Activated CD4-positive, alpha-beta memory T cell treated with anti-CD3 and anti-CD28 coated beads for 36 hours (primary cell): Measurements from ENCODE around the gene LAMA5. TPM values are rescaled to one million over a fixed set of nuclear protein-coding genes. Genes with fewer than 3 reads are reported as not detected.

ENCODE experiments used
- CTCF ChIA-PET: fragments of 350-600 bp; sonication (Branson Sonifier 250); formaldehyde crosslinking; loops from one replicate; lab custom pipeline; 2021; ENCODE audit warnings: antibody characterized with exemption, inconsistent platforms; lab: Charles Lee
- POLR2A ChIA-PET: fragments of 350-600 bp; sonication (Branson Sonifier 250); formaldehyde crosslinking; loops from one replicate; lab custom pipeline; 2021; ENCODE audit warnings: antibody characterized with exemption; lab: Charles Lee
- DNase-seq: peaks from one replicate; pipeline ENCODE4 v3.0.0-alpha.2; 2020
- H3K27ac Mint-ChIP-seq: one replicate; pipeline ENCODE4 v1.8.0; 2021; ENCODE audit warnings: mixed read lengths
- H3K27me3 Mint-ChIP-seq: one replicate; pipeline ENCODE4 v1.8.0; 2021; ENCODE audit warnings: mixed read lengths
- H3K36me3 Mint-ChIP-seq: one replicate; pipeline ENCODE4 v1.8.0; 2021; ENCODE audit warnings: mixed read lengths
- H3K4me1 Mint-ChIP-seq: one replicate; pipeline ENCODE4 v1.8.0; 2021; ENCODE audit warnings: low read depth, mixed read lengths
- H3K4me3 Mint-ChIP-seq: one replicate; pipeline ENCODE4 v1.8.0; 2021; ENCODE audit warnings: mild to moderate bottlenecking, mixed read lengths
- H3K9me3 Mint-ChIP-seq: one replicate; pipeline ENCODE4 v1.8.0; 2021; ENCODE audit warnings: mixed read lengths
- intact Hi-C: fragments of 100-400 bp; cut with micrococcal nuclease; formaldehyde crosslinking; loops from one replicate; pipeline ENCODE4 v1.15.1; 2023
- total RNA-seq, 2 experiments: library from RNA; stranded (reverse); gene quantifications; one replicate each; pipeline ENCODE4 v1.2.3, GENCODE V29; 2021

LAMA5 gene
- total RNA-seq, 2 experiments from 2014 or later, result 0.78 to 1.1 TPM

- Mint-ChIP-seq H3K4me3 (no peak overlapping the region), H3K36me3 (no peaks in the 10 kb centered on the region), H3K27me3 (peaks cover 7% of the 10 kb centered on the region), H3K4me1 (no peaks in the 10 kb centered on the region), H3K9me3 (no peaks in the 10 kb centered on the region), H3K27ac (no peak overlapping the region)
- intact Hi-C loops, result no loop called here
- ChIA-PET CTCF (no interaction called here), POLR2A (no interaction called here)
- DNase-seq, result no peak
These were observed 8.7 kb downstream of the LAMA5 start for GRCh38 chr20:62358171-62359042.

- Mint-ChIP-seq H3K9me3 (no peaks in the 10 kb centered on the region), H3K36me3 (no peaks in the 10 kb centered on the region), H3K27ac (no peak overlapping the region), H3K4me3 (no peak overlapping the region), H3K27me3 (peaks cover 6% of the 10 kb centered on the region), H3K4me1 (no peaks in the 10 kb centered on the region)
- DNase-seq, result no peak
- CTCF ChIA-PET, result no interaction called here
- POLR2A ChIA-PET, result no interaction called here
- intact Hi-C loops, result no loop called here
These were observed 9.4 kb downstream of the LAMA5 start for GRCh38 chr20:62357681-62358080.

- intact Hi-C loops, result no loop called here
- DNase-seq, result no peak
- no peak overlapping the region for H3K27ac Mint-ChIP-seq
- H3K4me1 Mint-ChIP-seq, result no peaks in the 10 kb centered on the region
- H3K9me3 Mint-ChIP-seq, result no peaks in the 10 kb centered on the region
- CTCF ChIA-PET, result no interaction called here
- no peaks in the 10 kb centered on the region for H3K36me3 Mint-ChIP-seq
- POLR2A ChIA-PET, result no interaction called here
- no peak overlapping the region for H3K4me3 Mint-ChIP-seq
- peaks cover 3% of the 10 kb centered on the region for H3K27me3 Mint-ChIP-seq
These were observed 9.9 kb downstream of the LAMA5 start for GRCh38 chr20:62357187-62357667.

GRCh38 chr20:62356589-62357186 is 10.4 kb downstream of the LAMA5 start:
- Mint-ChIP-seq H3K9me3 (no peaks in the 10 kb centered on the region), H3K27ac (no peak overlapping the region), H3K4me1 (no peaks in the 10 kb centered on the region), H3K36me3 (no peaks in the 10 kb centered on the region), H3K4me3 (no peak overlapping the region), H3K27me3 (peaks cover 3% of the 10 kb centered on the region)
- ChIA-PET POLR2A (no interaction called here), CTCF (no interaction called here)
- intact Hi-C loops, result no loop called here
- DNase-seq, result no peak

- no peak overlapping the region for H3K27ac Mint-ChIP-seq
- ChIA-PET POLR2A (no interaction called here), CTCF (no interaction called here)
- intact Hi-C loops, result no loop called here
- no peaks in the 10 kb centered on the region for H3K9me3 Mint-ChIP-seq
- no peaks in the 10 kb centered on the region for H3K36me3 Mint-ChIP-seq
- H3K4me1 Mint-ChIP-seq, result no peaks in the 10 kb centered on the region
- no peak overlapping the region for H3K4me3 Mint-ChIP-seq
- DNase-seq, result no peak
- peaks cover 3% of the 10 kb centered on the region for H3K27me3 Mint-ChIP-seq
These were observed 11.1 kb downstream of the LAMA5 start for GRCh38 chr20:62355878-62356588.

GRCh38 chr20:62355516-62355877 is 11.6 kb downstream of the LAMA5 start:
- intact Hi-C loops, result no loop called here
- peaks cover 3% of the 10 kb centered on the region for H3K27me3 Mint-ChIP-seq
- POLR2A ChIA-PET, result no interaction called here
- CTCF ChIA-PET, result no interaction called here
- no peak for DNase-seq
- no peak overlapping the region for H3K27ac Mint-ChIP-seq
- no peaks in the 10 kb centered on the region for H3K9me3 Mint-ChIP-seq
- no peaks in the 10 kb centered on the region for H3K4me1 Mint-ChIP-seq
- H3K4me3 Mint-ChIP-seq, result no peak overlapping the region
- H3K36me3 Mint-ChIP-seq, result no peaks in the 10 kb centered on the region

GRCh38 chr20:62354811-62355341 is 12.2 kb downstream of the LAMA5 start:
- H3K9me3 Mint-ChIP-seq, result no peaks in the 10 kb centered on the region
- peaks cover 3% of the 10 kb centered on the region for H3K27me3 Mint-ChIP-seq
- H3K4me1 Mint-ChIP-seq, result no peaks in the 10 kb centered on the region
- intact Hi-C loops, result no loop called here
- ChIA-PET CTCF (no interaction called here), POLR2A (no interaction called here)
- H3K36me3 Mint-ChIP-seq, result no peaks in the 10 kb centered on the region
- no peak overlapping the region for H3K4me3 Mint-ChIP-seq
- no peak for DNase-seq
- H3K27ac Mint-ChIP-seq, result no peak overlapping the region

GRCh38 chr20:62354031-62354808 is 12.9 kb downstream of the LAMA5 start:
- peaks cover 2% of the 10 kb centered on the region for H3K9me3 Mint-ChIP-seq
- peaks cover 3% of the 10 kb centered on the region for H3K27me3 Mint-ChIP-seq
- no peak overlapping the region for H3K4me3 Mint-ChIP-seq
- CTCF ChIA-PET, result no interaction called here
- no peak for DNase-seq
- no peak overlapping the region for H3K27ac Mint-ChIP-seq
- POLR2A ChIA-PET, result no interaction called here
- H3K36me3 Mint-ChIP-seq, result no peaks in the 10 kb centered on the region
- intact Hi-C loops, result no loop called here
- no peaks in the 10 kb centered on the region for H3K4me1 Mint-ChIP-seq

- H3K27me3 Mint-ChIP-seq, result peaks cover 2% of the 10 kb centered on the region
- no peaks in the 10 kb centered on the region for H3K36me3 Mint-ChIP-seq
- POLR2A ChIA-PET, result no interaction called here
These were observed 13.7 kb downstream of the LAMA5 start for GRCh38 chr20:62353289-62354030.

GRCh38 chr20:62352402-62353288 is 14.5 kb downstream of the LAMA5 start:
- Mint-ChIP-seq H3K36me3 (no peaks in the 10 kb centered on the region), H3K27ac (no peak overlapping the region), H3K4me3 (no peak overlapping the region), H3K27me3 (peaks cover 2% of the 10 kb centered on the region), H3K9me3 (peaks cover 11% of the 10 kb centered on the region), H3K4me1 (no peaks in the 10 kb centered on the region)
- CTCF ChIA-PET, result no interaction called here
- intact Hi-C loops, result no loop called here
- DNase-seq, result no peak
- POLR2A ChIA-PET, result no interaction called here

More at GRCh38 chr20:62353289-62354030, 13.7 kb downstream of the LAMA5 start:
- intact Hi-C loops, result no loop called here
- H3K4me1 Mint-ChIP-seq, result no peaks in the 10 kb centered on the region
- DNase-seq, result no peak
- CTCF ChIA-PET, result no interaction called here
- H3K27ac Mint-ChIP-seq, result no peak overlapping the region
- H3K9me3 Mint-ChIP-seq, result peaks cover 6% of the 10 kb centered on the region
- no peak overlapping the region for H3K4me3 Mint-ChIP-seq
